ENCODE results near the gene OR6C6.
"Not testable (repeated sequence)": the region's sequence is repeated elsewhere in the genome, so short reads cannot be mapped to it uniquely, and the experiment has no call there.

The OR6C6 gene

DNA sequence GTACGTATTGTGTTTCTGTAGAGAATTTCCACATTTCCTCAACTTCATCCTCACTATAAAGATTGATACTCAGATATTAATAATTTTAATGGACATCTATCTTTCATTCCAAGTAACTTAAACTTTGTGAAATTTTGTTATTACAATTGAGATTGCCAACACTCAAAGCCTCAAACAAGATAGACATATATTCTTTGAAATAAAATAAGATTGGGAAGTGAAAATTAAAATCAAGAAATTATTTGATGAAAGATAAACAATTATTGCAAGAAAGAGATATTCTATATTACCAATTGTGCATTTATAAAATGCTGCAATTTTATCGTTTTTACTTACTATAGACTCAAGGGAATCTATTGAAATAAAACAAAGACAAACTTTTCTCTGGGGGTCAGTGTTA, at the start of gene OR6C6:
OR6C6 (minus strand) TSS at position 101 of the 400 bp plus-strand sequence. CDS start 1,337 bp downstream, outside the sequence.
- no peak for DNase-seq (ENCODE audit: low read depth)

DNA sequence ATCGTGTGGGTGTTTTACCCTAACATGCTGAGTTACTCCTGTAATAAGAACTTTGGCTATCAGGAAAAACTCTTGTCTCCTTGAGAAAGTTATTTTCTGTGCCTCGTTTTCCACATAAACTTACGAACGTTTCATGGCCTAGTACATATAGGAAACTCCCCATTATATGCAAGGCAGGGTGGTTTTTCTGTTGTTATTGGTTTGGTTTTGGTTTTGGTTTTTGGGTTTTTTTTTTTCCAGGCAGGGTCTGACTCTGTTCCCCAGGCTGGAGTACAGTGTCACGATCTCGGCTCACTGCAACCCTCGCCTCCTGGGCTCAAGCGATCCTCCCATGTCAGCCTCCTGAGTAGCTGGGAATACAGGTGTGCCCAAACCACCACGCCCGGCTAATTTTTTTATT, 39.6 kb upstream of the OR6C6 start:
- no peak for DNase-seq (ENCODE audit: low read depth)

DNA sequence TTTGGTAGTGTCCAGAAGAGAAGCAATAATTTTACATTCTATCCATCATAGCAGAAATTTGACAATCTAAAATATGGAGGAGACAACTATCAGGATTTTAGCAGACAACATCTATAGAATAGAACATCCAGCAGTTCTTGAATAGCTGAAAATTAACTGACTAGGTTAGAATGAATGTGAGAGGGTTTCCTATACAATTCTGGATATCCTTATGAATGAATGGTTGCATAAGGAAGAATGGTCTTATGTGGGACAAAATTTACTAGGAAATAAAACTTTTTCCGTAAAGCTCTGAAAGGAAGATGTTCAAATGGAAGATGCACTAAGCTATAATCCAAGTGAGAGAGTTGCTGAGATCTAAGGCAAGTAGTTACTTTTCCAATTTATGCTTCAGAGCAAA, 34.1 kb upstream of the OR6C6 start, which contains the start of gene OR6C3:
OR6C3 (plus strand) TSS at position 301 of the 400 bp plus-strand sequence. CDS start 955 bp downstream, outside the sequence.
- DNase-seq (ENCODE audit: low read depth) = no peak

DNA sequence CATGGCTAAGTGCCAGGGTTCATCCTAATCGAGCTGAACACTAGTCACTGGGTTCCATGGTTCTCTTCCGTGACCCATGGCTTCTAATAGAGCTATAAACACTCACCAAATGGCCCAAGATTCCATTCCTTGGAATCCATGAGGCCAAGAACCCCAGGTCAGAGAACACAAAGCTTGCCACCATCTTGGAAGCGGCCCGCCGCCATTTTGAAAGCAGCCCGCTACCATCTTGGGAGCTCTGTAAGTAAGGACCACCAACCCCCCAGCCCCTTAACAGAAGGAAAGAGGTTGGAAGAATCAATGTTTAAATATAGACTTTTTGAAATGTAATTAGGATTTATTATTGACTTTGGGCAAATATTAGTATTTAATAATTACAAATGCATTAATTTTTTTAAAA, 29.4 kb upstream of the OR6C6 start:
- DNase-seq (ENCODE audit: low read depth) = not testable (repeated sequence)

DNA sequence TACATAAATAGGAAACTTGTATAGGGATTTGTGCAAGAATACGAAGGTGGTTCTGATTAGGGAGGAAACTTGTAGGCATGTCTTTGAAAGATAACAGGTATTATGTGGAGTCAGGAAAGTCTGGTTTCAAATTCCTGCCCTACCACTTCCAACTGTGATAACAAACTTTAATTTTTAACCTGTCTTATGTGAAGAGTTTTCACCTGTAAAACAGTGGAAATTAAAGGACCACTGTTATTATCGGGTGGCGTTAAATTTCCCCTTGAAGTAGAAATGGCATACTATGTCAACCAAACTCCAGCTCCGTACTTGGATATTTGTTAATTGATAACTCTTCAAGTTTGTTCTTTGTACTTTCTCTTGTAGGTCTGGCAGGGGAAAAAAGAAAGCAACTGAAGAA, 23.8 kb upstream of the OR6C6 start:
- DNase-seq (ENCODE audit: low read depth) = no peak

DNA sequence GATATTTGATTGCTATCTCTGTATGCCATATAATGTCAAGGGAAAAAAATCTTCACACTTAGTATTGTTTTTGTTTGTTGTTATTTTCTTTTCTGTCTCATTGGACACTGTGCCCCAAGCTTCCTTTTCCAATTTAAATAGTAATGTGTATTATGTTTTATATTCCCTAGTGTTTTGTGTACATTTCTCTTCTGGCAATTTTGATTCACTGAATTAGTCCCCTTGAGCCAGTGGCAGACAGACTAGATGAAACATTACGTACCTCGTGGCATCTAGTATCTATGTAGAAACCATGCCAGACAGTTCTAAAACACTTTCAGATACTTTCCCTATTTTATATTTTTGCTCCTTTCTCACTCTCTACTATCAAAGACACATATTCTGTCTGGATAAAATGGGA, 17.7 kb upstream of the OR6C6 start, which contains the start of gene OR6C1:
OR6C1 (plus strand) TSS at position 301 of the 400 bp plus-strand sequence. CDS start 6,257 bp downstream, outside the sequence.
- no peak for DNase-seq (ENCODE audit: low read depth)

DNA sequence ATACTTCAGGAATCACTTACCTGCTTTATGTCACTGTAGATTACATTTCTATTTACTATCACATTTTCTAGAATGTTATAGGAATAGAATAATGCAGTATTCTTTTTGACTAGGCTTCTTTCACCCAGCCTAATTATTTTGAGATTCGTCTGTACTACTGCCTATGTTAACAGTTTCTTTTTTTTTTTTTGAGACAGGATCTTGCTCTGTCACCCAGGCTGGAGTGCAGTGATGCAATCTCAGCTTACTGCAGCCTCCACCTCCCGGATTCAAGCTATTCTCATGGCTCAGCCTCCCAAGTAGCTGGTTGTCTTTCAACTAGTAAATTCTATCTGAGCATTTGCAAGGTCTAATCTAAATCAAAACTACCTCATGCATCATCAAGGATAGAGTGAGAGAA, 6.4 kb downstream of the OR6C6 start:
- no peak for DNase-seq (ENCODE audit: low read depth)

DNA sequence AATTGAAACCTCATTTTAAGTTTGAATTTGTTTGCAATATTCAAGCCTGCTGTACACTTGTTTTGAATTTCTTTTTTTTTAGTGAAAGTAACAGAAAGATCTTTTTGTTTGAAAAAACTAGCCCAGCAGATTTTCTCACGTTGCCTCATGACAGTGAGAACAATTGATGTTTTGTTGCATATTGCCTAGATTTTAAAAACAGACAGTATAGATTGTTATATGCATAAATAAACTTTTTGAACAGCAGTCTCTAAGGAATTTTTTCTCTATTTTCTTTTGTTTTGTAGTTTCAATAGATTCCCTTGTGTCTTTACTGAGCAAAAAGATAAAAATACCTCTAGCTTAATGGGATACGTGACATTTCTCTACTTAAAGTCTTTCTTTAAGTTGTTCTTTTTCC, 15.4 kb downstream of the OR6C6 start:
- DNase-seq (ENCODE audit: low read depth) = no peak

DNA sequence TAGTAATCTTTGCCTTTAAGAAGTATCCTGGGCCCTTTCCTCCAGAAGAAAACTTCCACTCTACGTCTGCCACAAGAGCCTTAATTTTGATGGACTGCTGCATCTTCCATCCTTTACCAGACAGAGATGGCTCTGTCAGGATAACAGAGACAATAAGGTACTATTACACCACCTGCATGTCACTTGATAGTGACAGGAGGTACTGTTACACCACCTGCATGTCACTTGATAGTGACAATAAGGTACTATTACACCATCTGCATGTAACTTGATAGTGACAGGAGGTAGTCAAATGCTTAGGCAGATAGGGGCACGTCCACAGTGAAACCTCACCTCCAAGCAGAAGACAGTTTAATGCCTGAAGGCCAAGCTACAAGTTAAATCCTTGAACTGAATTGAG, 38.1 kb downstream of the OR6C6 start:
- DNase-seq (ENCODE audit: low read depth) = no peak

DNA sequence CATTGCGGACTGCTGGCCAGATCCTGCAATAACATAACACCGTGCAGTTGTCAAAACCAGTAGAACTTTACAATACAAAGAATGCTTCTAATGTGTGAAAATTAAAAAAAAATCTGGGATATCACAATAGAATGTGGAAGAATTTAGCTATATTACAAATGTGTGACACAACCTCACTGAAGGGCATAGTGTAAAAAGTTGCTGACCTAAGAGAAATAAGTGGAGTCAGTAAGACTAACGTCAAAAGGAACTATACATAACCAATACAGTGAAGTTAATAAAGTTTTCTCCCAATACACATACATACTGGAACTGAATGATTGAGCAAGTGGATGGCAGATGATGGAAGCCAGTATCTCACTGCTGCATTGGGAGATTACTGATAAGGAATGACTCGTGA, 39.5 kb downstream of the OR6C6 start:
- DNase-seq (ENCODE audit: low read depth) = no peak

DNA sequence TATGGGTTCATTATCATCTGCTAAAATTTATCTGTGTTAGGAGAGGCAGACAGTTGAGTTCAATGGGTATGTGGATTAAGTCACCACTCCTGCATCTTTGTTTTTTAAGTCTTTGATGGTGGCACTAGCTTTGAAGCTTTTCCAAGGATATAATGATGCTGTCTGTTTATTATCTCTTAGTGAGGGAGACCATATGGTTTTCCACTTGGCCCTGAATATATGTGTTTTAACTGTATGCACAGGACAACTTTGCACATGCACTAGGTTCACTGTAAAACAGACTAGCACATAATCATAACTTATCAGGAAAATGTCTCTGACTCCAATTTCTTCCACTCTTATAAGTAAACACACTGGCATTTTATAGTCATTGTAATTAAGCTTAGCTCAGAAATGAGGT, 43.1 kb downstream of the OR6C6 start:
- no peak for DNase-seq (ENCODE audit: low read depth)

DNA sequence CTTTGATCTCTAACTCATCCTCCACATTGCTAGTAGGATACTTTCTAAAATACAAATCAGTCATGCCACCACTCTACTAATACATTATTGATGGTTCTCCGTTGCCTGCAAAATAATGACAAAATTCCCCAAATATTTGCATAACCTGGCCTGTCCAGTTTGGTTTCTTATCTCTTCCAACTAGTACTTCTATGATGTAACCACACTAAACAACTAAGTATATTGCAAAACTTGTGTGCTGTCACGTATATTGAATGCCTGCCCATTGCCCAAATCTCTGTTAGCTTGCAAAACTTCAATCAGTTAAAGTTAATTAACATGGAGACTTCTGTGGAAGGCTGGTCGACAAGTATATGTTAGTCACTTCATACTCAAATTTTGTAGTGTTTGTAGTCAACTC, 45.4 kb downstream of the OR6C6 start:
- DNase-seq (ENCODE audit: low read depth) = no peak

DNA sequence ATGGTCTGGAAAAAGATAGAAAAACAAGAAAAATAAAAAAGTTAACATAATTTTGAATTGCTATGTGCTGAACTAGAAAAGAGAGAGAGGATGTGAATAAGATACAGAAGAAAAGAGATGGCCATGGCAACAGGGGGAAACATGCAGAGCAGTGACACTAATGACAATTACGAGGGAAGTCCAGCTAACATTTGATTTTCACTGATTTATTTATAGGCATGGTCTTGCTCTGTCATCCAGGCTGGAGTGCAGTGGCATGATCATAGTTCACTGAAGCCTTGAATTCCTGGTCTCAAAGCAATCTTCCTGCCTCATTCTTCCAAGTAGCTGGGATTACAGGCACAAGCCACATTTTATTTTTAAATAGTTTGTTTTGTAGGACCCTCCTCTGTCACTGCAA, 50.2 kb downstream of the OR6C6 start:
- DNase-seq (ENCODE audit: low read depth) = no peak

DNA sequence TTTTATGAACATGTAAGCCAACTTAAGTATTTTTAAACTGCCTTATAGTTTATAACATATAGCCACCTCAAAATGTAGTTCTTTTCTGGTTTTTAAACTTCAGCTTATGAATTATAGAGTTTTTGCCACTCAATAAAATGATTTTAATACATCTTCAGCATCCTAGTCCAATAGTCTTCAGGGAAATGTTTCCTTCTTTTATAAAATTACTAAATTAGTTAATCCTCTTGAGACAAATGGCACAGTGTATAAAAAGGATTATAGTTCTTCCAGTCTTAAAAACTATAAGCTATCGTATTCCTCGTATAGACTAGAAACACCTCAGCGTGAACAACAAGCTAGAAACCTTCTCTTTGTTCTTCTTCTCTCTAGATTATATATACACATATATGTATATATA, 52.1 kb downstream of the OR6C6 start, which contains the start of gene OR6C74:
OR6C74 (plus strand) TSS at position 301 of the 400 bp plus-strand sequence. CDS start 2,679 bp downstream, outside the sequence.
- no peak for DNase-seq (ENCODE audit: low read depth)
